Mammary epithelial cell (primary cell): ENCODE results near the gene FOXL1.

Experiments
- EZH2 ChIP-seq: IDR thresholded peaks from 2 replicates; pipeline ENCODE4 v1.6.1; 2012; ENCODE audit warnings: low read length, inconsistent platforms, borderline replicate concordance
- TF ChIP-seq, protein P1 (sequence below), 2 donors: IDR thresholded peaks in 1 of 2; conservative IDR thresholded peaks in 1 of 2; 2 replicates each; pipeline ENCODE4 v1.5.1; 2011 to 2012; ENCODE audit warnings: inconsistent platforms in 2 of 2, low read length in 2 of 2, mild to moderate bottlenecking in 2 of 2, control low read depth in 1 of 2, low read depth in 1 of 2; ENCODE audit not compliant: insufficient read depth in 1 of 2; ENCODE audit errors: extremely low read depth in 1 of 2

DNA sequence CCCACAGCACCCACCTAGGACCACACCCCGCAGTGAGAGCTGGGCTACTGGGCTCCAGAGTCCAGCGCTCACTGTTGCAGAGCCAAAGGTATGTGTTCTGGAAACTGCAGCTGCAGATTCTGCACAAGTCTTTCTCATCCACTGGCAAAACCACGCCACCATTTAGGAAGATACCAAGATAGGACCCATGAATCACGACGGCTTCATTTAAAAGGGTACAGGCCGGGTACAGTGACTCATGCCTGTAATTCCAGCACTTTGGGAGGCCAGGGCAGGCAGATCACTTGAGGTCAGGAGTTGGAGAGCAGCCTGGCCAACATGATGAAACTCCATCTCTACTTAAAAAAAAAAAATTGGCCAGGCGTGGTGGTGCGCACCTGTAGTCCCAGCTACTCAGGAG is 49.2 kb upstream of the FOXL1 start:
- TF ChIP-seq EZH2 = no peak
- TF ChIP-seq, protein P1, sequence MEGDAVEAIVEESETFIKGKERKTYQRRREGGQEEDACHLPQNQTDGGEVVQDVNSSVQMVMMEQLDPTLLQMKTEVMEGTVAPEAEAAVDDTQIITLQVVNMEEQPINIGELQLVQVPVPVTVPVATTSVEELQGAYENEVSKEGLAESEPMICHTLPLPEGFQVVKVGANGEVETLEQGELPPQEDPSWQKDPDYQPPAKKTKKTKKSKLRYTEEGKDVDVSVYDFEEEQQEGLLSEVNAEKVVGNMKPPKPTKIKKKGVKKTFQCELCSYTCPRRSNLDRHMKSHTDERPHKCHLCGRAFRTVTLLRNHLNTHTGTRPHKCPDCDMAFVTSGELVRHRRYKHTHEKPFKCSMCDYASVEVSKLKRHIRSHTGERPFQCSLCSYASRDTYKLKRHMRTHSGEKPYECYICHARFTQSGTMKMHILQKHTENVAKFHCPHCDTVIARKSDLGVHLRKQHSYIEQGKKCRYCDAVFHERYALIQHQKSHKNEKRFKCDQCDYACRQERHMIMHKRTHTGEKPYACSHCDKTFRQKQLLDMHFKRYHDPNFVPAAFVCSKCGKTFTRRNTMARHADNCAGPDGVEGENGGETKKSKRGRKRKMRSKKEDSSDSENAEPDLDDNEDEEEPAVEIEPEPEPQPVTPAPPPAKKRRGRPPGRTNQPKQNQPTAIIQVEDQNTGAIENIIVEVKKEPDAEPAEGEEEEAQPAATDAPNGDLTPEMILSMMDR (conservative IDR thresholded peaks at IDR 0.05 in 1 of 2, IDR thresholded peaks at IDR 0.05 in 1 of 2; ENCODE audit: extremely low read depth in 1 of 2, insufficient read depth in 1 of 2, low read depth in 1 of 2, low read length in 2 of 2) = no peak
